CMK (cell line): ENCODE results near the gene NR2C2.
"Not testable (repeated sequence)": the region's sequence is repeated elsewhere in the genome, so short reads cannot be mapped to it uniquely, and the experiment has no call there.

ENCODE experiments used
- DNase-seq: peaks from one replicate; pipeline ENCODE4 v3.0.0-alpha.2; 2010; ENCODE audit warnings: low read depth

The NR2C2 gene

GRCh38 chr3:14959359-14959943 lies 12.1 kb downstream of the NR2C2 start:
- DNase-seq: no peak

DNA sequence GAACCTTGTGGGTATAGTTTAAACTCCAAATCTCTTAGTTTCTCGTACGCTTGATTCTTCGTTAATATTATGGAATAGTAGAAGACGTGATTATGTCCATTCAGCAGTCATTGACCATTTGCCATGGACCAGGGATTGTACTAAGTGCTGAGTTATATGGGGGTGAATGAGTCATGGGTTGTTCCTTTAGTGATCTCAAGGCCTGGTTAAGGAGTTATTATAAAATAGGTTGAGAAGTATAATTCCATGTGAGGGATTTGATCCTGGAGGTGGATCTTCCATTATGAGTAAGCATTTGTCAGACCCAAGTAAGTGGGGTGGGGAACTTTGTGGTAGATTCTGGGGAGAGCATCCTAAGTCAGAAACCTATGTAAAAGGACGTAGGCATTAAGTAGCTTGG lies 15.4 kb downstream of the NR2C2 start:
- no peak for DNase-seq

DNA sequence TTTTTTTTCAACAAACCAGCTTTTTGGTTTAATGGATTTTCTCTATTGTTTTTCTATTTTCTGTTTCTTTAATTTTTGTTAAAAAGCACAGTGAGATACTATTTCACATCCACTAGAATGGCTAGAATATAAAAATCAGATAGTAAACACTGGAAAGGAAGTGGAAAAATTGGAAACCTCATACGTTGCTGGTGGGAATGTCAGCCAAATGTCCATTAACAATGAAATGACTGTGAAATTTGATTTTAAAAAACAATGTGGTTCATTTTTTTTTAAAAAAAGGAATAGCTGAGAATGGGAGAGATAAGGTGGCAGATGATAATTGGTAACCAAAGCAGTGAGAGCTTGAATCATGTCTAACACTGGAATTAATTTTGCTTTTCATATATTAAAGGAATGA lies 19.9 kb downstream of the NR2C2 start:
- no peak for DNase-seq

- DNase-seq: no peak
Observed at GRCh38 chr3:14969671-14970070, 22.3 kb downstream of the NR2C2 start.

- DNase-seq: no peak
Observed at GRCh38 chr3:14976317-14976716, 28.9 kb downstream of the NR2C2 start.

GRCh38 chr3:14980689-14981088 lies 33.3 kb downstream of the NR2C2 start:
- no peak for DNase-seq

GRCh38 chr3:14984581-14985113 lies 37.3 kb downstream of the NR2C2 start:
- DNase-seq: no peak

- DNase-seq: no peak
Observed at GRCh38 chr3:14988988-14989394, 41.6 kb downstream of the NR2C2 start.

DNA sequence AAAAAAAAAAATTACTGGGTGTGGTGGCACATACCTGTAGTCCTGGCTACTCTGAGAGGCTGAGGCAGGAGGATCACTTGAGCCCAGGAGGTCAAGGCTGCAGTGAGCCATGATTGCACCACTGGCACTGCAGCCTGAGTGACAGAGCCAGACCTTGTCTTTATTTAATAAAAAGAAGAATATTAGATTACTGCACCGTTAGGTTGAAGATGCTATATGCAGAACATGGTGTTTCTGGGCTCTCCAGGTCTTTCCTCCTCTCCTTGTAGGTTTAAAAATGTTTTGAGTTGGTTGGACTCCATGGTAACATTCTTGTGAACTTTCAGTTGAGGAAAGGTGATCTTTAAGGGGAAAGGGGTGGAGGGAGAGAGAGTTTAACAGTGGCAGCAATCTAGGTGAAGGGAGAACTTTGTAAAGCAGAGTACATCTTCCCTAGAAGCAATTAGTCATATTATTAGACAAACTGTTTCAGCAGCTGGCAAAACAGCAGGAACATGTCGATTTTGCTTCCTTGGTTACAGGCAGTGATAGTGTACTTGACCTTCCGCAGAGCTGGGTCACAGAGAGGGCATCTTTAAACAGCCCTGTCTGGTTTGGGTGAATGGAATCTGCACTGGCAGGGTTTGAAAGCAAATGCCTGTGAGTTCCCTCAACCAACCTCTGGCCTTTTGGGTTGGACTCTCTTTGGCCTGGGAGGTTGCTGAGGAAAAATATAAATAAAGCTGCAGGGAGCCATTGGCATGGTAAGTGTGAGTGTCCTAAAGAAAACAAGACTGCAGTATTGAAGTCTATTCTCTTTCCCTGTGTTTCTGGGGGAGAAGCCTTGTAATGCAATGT lies 42.8 kb downstream of the NR2C2 start:
- no peak for DNase-seq

DNA sequence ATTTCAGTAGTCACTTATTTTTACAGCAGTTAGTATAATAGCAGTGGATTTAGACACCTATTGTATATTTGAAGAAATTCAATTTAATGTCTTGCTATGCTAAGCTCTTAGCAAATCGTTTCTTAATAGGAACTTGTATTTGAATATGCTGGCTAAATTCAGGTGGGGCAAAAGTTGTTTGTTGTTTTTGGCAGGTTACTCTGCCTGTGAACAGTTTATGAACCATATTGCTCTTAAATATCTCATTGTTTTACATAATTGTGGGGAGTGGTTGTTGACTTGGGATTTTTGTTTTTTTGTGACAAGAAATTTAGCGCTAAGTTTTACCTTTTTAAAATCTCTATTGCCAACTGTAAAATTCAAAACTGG lies 43.4 kb downstream of the NR2C2 start:
- DNase-seq: no peak

DNA sequence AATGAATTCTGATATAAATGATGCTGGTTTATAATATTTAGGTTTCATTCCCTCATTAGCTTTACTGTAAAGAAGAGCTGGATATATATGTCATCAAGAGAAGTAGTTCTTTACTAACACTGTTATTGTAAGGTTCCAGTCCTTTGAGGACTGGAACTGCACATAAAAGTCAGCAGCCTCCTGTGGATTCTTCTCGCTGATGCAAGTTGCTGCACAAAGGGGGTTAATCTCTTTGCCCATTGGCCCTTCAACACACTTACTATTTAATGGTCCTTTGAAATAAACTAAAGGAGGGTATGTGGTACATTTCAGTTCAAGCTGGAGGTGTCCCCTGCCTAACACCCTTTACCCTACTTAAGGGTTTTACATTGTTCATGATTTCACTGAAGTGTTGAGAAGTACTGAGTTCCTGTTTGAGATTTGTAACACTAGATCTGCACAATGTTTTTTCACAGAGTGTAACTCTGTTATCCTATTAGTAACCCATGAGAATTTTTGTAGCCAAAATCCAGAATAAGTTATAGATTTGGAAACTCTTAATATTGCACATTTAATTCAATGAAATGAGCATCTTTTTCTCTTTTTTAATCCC lies 43.9 kb downstream of the NR2C2 start:
- DNase-seq: no peak

GRCh38 chr3:14991818-14992612 lies 44.6 kb downstream of the NR2C2 start:
- no peak for DNase-seq

DNA sequence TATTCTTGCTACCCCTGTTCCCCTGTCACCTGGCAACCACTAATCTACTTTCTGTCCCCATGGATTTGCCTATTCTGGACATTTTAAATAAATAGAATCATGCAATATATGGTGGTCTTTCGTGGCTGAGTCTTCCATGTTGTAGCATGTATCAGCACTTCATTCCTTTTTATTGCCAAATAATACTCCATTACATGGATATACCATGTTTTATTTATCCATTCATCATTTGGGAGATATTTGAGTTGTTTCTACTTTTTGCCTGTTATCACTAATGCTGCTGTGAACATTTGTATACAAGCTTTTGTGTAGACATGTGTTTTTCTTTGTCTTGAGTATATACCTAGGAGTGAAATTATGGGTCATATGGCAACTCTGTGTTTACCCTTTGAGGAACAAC lies 50.6 kb downstream of the NR2C2 start:
- DNase-seq: no peak

DNA sequence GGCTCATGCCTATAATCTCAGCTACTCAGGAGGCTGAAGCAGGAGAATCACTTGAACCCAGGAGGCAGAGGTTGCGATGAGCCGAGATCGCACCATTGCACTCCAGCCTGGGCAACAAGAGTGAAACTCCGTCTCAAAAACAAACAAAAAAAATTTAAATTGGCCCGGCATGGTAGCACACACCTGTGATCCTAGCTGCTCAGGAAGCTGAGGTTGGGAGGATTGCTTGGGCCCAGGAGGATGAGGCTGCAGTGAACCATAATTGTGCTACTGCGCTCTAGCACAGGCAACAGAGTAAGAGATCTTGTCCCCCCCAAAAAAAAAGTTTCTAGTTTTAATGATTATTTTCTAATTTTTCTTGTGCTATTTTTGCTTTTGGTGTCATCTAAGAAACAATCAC lies 51.8 kb downstream of the NR2C2 start:
- not testable (repeated sequence) for DNase-seq

GRCh38 chr3:15007681-15008141 lies 60.3 kb downstream of the NR2C2 start:
- DNase-seq: no peak

GRCh38 chr3:15009167-15009566 lies 61.8 kb downstream of the NR2C2 start:
- no peak for DNase-seq

DNA sequence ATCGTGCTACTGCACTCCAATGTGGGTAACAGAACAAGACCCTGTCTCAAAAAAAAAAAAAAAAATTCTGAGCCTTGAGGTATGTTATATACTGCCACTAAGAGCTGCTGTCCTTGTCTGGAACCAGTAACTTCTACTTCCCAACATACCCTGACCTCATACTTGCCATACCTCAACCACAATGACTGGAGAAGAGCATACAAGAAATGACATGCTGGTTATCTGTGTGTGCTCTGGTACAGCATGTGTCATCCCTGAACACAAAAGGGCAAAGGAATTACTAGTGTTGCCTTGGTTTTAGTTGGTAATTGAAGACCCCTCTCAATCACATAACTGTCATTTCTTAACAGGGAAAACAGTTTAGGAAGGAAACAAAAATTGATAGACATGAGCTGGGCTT lies 63.3 kb downstream of the NR2C2 start:
- no peak for DNase-seq

DNA sequence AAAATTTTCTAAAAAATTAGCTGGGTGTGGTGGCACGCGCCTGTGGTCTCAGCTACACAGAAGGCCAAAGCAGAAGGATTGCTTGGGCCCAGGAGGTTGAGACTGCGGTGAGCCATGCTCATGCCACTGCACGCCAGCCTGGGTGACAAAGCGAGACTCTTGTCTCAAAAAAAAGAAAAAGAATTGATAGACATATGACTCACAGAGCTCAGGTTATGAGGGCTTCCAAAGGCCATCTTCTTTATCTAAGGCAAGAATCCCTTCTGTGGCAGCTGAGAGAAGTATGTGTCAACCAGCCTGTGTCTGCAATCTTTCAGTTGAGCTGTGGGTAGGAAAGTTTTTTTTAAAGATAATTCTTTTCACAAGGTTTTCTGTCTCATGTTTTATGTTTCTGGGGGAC lies 63.8 kb downstream of the NR2C2 start:
- DNase-seq: no peak

DNA sequence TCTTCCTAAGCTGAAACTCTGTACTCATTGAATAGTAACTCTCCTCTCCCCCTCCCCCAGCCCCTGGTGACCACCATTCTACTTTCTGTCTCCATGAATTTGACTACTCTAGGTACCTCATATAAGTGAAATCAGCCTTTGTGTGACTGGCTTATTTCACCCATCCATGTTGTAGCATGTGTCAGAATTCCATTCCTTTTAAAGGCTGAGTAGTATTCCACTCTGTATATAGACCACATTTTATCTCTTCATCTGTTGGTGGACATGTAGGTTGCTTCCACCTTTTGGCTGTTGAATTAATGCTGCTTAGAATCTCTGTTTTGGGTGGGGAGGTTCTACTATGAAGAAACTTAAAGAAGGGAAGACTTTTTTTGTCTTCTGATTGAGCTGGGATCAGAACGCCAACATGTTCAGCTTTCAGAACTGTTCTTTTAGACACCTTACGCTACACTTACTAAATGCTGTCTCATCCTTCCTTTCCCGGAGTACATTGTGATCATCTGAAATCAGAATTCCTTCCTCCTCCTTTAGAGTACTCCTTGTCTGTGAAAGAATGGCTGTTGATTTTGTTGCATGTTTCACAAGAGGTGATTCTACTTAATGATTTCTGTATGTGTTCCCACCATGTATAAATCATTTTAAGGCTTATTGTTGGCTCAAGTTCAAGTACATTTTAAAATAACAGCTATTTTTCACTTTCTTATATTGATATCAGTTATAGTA lies 67.4 kb downstream of the NR2C2 start:
- DNase-seq: no peak

GRCh38 chr3:15015456-15015855 lies 68.1 kb downstream of the NR2C2 start:
- DNase-seq: no peak

- no peak for DNase-seq
Observed at GRCh38 chr3:15017191-15017590, 69.8 kb downstream of the NR2C2 start.

GRCh38 chr3:15023249-15023648 lies 75.9 kb downstream of the NR2C2 start:
- no peak for DNase-seq
